Left cardiac atrium (tissue), 4 donors: ENCODE measurements around the gene IDH3G. TPM values are rescaled to one million over a fixed set of nuclear protein-coding genes. Genes with fewer than 3 reads are reported as not detected.
A peak's percentile ranks its signal among the peaks of the same experiment; 100 is the strongest.
"Not testable (repeated sequence)": the region's sequence is repeated elsewhere in the genome, so short reads cannot be mapped to it uniquely, and the experiment has no call there.

Experiments
- ATAC-seq, 2 donors: fragments of 200-7000 bp; cut with Tn5 transposase; one replicate each; pipeline ENCODE4 v1.9.1; 2020; ENCODE audit warnings: mild to moderate bottlenecking in 2 of 2, moderate library complexity in 2 of 2
- DNase-seq: peaks from one replicate; pipeline ENCODE4 v3.0.0-alpha.2; 2020
- intact Hi-C, 2 donors: fragments of 100-400 bp; cut with DNase I; formaldehyde crosslinking; loops; one replicate each; pipeline versions ENCODE4 v1.14.1 to v1.15.1; 2022 to 2023
- total RNA-seq, 2 donors: library from RNA; stranded (reverse); fragmentation: NEBNext Ultra II Directional; extraction: Animal tissue kit (Norgen Biotek cat#: 25700); gene quantifications; one replicate each; pipeline ENCODE4 v1.2.1, GENCODE V29; 2021
- donor health status: DM: no; HTN: yes; CAD: no.
- donor health status: DM: no; HTN: yes; CAD: no; lungs with severe emphysema.
- donor health status: DM: yes; HTN: yes; CAD: no.
- donor health status: Dilated cardiomyopathy.

The IDH3G gene
- total RNA-seq, 2 donors from 2014 or later = 56.4 to 68.4 TPM

DNA sequence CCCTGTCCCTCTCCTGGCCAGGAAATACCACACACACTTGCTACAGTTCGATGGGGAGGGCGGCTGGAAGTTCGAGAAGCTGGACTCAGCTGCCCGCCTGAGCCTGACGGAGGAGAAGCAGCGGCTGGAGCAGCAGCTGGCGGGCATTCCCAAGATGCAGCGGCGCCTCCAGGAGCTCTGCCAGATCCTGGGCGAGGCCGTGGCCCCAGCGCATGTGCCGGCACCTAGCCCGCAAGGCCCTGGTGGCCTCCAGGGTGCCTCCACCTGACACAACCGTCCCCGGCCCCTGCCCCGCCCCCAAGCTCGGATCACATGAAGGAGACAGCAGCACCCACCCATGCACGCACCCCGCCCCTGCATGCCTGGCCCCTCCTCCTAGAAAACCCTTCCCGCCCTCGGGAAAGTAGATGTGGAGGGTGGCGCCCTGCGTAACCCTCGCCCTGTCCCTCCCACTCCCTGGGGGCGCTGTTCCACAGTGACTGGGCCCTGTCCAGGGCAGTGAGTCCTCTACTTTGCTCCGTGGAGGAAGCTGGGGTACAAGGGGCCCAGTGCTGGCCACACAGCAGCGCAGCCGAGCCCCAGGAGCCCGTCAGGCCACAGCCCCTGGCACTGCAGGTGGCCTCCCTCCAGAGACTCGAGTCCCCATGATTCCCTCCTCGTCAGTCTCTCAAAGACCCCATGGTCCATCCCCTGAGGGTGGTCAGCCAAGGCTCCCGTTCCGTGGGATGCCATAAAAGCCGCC, 50.5 kb downstream of the IDH3G start:
- intact Hi-C loops = not testable (repeated sequence)
- ATAC-seq (peak in 1 of 2 donors; percentile 27), DNase-seq (peak; percentile 61)

DNA sequence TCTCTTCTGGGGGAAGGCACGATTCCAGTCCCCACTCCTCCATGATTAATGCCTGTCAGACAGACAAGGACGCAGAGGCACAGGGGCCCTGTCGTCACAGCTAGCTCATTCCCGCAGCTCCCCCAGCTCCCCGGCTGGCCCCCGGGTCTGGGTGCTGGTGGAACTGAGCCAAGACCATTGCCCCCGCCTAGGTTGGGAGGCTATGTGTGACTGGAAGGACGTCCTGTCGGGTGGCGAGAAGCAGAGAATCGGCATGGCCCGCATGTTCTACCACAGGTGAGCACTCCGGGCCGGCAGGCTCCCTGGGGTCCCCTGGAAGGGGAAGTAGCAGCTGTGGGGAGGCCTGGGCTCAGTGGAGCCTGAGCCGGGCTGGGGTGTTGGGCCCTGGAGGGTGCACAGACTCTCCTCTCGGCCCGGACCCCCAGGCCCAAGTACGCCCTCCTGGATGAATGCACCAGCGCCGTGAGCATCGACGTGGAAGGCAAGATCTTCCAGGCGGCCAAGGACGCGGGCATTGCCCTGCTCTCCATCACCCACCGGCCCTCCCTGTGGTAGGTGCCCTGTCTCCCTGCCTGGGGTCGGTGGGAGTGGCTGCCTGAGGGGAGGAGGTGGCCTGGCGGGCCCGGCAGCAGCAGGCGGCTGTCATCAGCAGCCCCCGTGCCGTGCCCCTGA, 51.2 kb downstream of the IDH3G start:
- intact Hi-C loops, ATAC-seq, DNase-seq: not testable (repeated sequence)

DNA sequence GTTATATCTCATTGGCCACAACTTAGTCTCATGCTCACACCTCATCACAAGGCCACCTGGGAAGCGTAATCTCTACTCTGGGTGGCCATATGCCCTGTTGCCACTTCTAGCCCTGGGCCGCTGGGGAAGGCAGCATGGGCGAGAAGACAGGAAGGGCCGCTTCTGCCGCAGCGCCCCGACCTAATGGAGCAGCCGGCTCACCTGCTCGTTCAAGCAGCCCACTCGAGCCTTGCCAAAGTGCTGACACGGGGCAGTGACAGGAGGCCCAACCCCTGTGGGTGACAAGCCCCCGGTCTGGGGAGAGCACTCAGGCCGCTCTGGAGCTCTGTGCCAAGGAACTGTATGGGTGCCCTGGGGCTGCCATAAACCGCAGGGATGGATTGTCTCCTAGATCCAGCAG, 52.1 kb downstream of the IDH3G start:
- ATAC-seq, intact Hi-C loops, DNase-seq: not testable (repeated sequence)

DNA sequence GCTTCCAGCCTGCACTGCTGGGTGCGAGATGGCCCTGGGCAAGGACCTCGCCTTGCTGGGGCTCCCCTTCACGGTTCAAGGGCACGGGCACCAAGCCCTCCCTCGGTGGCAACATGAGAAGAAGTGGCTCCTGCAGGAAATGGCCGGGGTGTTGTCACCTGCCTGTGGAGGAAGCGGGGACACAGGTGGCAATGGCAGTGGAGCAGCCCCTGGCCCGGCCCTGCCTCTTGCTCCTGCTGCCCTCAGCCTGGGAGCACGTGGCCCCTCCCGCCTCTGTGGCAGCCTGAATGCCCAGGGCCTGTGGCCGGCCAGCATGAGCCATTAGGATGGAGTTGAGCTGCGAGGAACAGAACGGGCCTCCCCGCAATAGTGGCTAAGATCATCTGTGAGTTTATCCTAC, 52.7 kb downstream of the IDH3G start:
- intact Hi-C loops = no loop called here
- ATAC-seq (no peak), DNase-seq (no peak)

DNA sequence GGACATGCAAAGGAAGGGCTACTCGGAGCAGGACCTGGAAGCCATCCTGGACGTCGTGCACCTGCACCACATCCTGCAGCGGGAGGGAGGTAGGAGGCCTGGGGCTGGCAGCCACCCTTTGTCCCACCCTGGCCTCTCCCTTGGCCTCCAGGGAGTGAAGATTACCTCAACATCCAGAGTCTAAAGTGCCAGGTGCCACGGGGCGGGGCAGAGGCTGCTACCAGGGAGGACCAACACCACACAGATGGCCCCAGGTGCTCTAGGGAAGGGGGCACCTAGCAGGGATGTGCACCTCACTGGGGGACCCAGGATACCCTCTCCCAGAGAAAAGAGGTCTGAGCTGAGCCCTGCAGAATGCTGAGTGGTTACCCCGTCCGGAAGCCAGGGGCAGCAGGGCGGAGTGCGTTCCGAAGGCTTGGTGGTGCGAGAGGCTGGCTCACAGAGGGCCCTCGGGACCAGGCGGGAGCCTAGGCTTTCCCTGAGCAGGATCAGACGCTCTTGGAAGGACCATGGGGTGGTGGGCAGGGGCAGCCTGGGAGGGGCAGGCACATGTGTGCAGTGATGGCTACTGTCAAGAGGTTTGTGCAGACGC, 53.4 kb downstream of the IDH3G start:
- ATAC-seq (no peak), DNase-seq (no peak)
- intact Hi-C loops = no loop called here

DNA sequence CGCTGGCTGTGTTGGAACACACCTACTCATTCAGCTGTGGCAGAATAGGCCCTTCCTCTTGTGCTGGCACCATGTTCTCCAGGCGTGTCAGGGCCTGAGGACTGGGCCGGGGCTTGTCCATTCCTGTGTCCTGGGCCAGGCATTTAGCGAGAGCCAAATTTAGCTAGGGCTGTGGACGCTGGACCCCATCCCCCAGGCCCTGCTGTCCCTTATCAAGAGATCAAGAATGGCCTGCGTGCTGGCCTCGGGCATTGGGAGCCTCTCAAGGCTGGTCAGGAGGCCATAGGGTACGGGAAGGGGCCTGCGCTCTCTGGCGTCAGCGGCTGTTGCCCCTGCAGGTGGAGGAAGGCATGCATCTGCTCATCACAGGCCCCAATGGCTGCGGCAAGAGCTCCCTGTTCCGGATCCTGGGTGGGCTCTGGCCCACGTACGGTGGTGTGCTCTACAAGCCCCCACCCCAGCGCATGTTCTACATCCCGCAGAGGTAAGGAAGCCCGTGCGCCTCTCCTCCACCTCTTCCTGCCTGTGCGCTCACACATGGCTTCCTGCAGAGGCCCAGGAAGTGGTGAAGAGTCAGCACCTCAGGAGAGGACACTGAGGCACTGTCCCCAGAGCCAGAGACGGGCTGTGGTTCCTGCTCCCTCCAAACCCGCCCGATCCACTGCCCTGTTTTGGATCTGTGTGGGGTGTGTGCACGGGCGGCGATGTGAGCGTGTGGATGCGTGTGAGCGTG, 54.3 kb downstream of the IDH3G start:
- DNase-seq (no peak), ATAC-seq (peak in 1 of 2 donors; percentile 18)
- intact Hi-C loops = no loop called here

DNA sequence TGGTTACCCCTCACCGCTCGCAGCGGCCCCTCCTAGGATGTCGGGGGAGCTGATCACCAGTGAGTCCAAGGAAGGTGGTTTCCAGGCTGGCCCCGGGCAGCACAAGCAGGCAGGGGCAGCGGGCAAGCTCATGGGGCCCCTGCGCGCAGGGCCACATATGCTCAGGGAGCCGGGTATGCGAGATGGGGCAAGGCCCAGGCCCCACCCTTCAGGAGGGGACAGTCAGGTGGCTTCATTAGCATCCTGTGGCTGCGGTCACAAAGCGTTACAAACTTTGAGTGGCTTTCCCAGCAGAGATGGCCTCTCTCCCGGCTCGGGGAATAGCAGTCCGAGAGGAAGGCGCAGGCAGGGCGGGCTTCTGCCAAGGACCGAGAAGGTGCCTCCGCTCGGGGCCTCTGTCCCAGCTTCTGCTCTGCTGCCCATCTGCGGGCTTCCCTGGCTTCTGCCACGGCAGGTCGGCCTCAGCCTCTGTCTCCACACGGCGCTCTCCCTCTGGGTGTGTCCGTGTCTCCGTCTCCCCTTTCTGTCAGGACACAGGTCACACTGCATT, 56.0 kb downstream of the IDH3G start:
- intact Hi-C loops = no loop called here
- DNase-seq = no peak
- no peak for ATAC-seq

DNA sequence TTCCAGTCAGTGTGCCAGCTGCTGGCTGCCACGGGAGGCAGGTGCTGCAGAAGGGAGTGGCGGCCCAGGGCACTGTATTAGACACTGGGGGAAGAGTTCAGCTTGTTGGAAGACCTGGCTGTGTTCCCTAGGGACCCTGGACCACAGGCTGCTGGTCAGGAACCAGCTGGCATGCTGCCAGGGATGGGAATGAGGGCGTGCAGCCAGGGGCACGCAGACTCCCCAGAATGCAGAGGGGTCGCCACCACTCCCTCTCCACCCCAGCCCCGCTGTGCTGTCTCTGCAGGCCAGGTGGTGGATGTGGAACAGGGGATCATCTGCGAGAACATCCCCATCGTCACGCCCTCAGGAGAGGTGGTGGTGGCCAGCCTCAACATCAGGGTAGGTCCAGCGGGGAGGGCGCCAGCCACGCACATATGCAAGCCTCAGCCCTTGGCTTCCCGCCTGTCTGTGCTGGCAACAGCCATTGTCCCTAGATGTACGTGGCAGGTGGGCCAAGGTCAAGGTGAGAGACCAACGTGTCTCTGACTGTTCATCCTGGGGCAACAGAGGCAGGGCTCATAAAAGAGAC, 57.2 kb downstream of the IDH3G start:
- ATAC-seq (no peak), DNase-seq (no peak)
- intact Hi-C loops = no loop called here

DNA sequence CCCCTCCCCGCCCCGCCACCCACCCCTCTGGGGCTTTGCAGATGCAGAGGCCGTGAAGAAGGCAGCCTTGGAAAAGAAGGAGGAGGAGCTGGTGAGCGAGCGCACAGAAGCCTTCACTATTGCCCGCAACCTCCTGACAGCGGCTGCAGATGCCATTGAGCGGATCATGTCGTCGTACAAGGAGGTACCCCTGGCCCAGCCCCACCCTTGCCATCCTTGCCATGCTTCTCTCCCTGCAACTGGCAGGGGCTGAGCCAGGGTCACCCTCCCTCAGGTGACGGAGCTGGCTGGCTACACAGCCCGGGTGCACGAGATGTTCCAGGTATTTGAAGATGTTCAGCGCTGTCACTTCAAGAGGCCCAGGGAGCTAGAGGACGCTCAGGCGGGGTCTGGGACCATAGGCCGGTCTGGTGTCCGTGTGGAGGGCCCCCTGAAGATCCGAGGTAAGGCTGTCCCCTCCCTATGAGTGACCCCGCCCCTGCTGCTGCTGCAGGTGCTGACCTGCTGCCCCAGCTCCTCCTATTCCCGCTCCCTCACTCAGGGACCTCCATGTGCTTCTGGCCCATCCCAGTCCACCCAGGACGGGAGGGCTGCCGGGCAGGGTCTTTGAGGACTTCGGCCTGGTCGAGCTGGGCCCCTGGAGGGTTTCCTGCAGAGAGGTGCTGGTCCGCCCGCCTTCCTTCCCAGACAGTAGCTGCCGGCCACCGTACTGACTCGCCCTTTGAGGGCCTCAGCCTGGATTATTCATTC, 57.9 kb downstream of the IDH3G start:
- DNase-seq = no peak
- ATAC-seq = no peak
- intact Hi-C loops = no loop called here

Other genes with a start within 250 kb of the IDH3G start
- 10 to 100 TPM; 31.4 to 31.8 TPM for gene CCNQ, start 195.2 kb downstream of the IDH3G start, total RNA-seq
- not detected for gene DUSP9, start 147.2 kb downstream of the IDH3G start, total RNA-seq
- gene PNCK, start 120.6 kb downstream of the IDH3G start, total RNA-seq = 10 to 100 TPM in 1 of 2 donors, 1 to 10 TPM in 1; 9.7 to 14.6 TPM
- gene SLC6A8, start 106.4 kb downstream of the IDH3G start, total RNA-seq = 100 to 1,000 TPM; 107 to 134 TPM
- gene BCAP31, start 70.0 kb downstream of the IDH3G start, total RNA-seq = 100 to 1,000 TPM; 123 to 159 TPM
- 10 to 100 TPM; 11.5 to 15.0 TPM for gene ABCD1, start 69.5 kb downstream of the IDH3G start, total RNA-seq
- 1 to 10 TPM; 5.9 to 7.1 TPM for gene PLXNB3, start 30.1 kb downstream of the IDH3G start, total RNA-seq
- 10 to 100 TPM; 24.1 to 25.8 TPM for gene SRPK3, start 13.3 kb downstream of the IDH3G start, total RNA-seq
- 100 to 1,000 TPM; 180 to 183 TPM for gene SSR4, start 293 bp upstream of the IDH3G start, total RNA-seq
- gene PDZD4, start 36.2 kb upstream of the IDH3G start, total RNA-seq = 1 to 10 TPM; 4.0 to 4.3 TPM
- gene L1CAM, start 91.8 kb upstream of the IDH3G start, total RNA-seq = 1 to 10 TPM; 4.3 to 9.2 TPM
- gene AVPR2, start 110.3 kb upstream of the IDH3G start, total RNA-seq = 1 to 10 TPM; 3.7 to 3.8 TPM
- 10 to 100 TPM; 19.3 to 20.4 TPM for gene ARHGAP4, start 131.9 kb upstream of the IDH3G start, total RNA-seq
- gene NAA10, start 140.7 kb upstream of the IDH3G start, total RNA-seq = 10 to 100 TPM; 67.4 to 81.4 TPM
- gene RENBP, start 150.3 kb upstream of the IDH3G start, total RNA-seq = 10 to 100 TPM; 14.7 to 14.8 TPM
- gene HCFC1, start 177.4 kb upstream of the IDH3G start, total RNA-seq = 10 to 100 TPM; 30.4 to 35.7 TPM
- 1 to 10 TPM; 7.7 to 9.2 TPM for gene TMEM187, start 178.4 kb upstream of the IDH3G start, total RNA-seq
- gene IRAK1, start 225.5 kb upstream of the IDH3G start, total RNA-seq = 10 to 100 TPM; 47.2 to 58.6 TPM